HepG2 (cell line): ENCODE results near the gene C19orf33. TPM values are rescaled to one million over a fixed set of nuclear protein-coding genes. Genes with fewer than 3 reads are reported as not detected.

Experiments
- ATAC-seq: fragments of 200-7000 bp; cut with Tn5 transposase; 3 replicates; pipeline ENCODE4 v1.9.1; 2020; ENCODE audit warnings: mild to moderate bottlenecking, moderate library complexity
- BruUV-seq: library from RNA; stranded (reverse); fragments of 400-500 nt; replicated peaks from 2 replicates; lab custom pipeline; 2021; lab: Mats Ljungman, UMichigan
- CTCF ChIA-PET: fragments of 300-600 bp; formaldehyde crosslinking; extraction: SDS; loops from one replicate; lab custom pipeline; 2021; ENCODE audit warnings: low total read pairs, inconsistent platforms, low intra/inter-chr PET ratio; lab: Yijun Ruan, JAX
- POLR2A ChIA-PET: fragments of 350-600 bp; sonication (Branson Sonifier 250); formaldehyde crosslinking; loops from one replicate; lab custom pipeline; 2020; ENCODE audit warnings: antibody characterized with exemption, inconsistent platforms; lab: Yijun Ruan, JAX
- DNase-seq: peaks from one replicate; pipeline ENCODE4 v3.0.0-alpha.2; 2015; ENCODE audit warnings: low spot score
- FAIRE-seq: peaks from 3 replicates; lab custom pipeline; 2011; peaks lifted over from hg19 to GRCh38; lab: Jason Lieb, UNC
- H2AFZ ChIP-seq: one replicate; pipeline ENCODE4 v1.6.1; 2011; ENCODE audit warnings: low read length, inconsistent platforms
- H3K27ac ChIP-seq: fragments of 300-600 bp; 3 replicates; pipeline ENCODE4 v1.8.0; 2011; ENCODE audit warnings: mixed run types, mild to moderate bottlenecking, mixed read lengths, low read length, inconsistent platforms; ENCODE audit not compliant: insufficient read depth; ENCODE audit errors: extremely low read length
- H3K27me3 ChIP-seq, 2 experiments: fragments of 200-600 bp in 1 of 2; 2 replicates in 1 of 2; 3 replicates in 1 of 2; pipeline versions ENCODE4 v1.6.0 to v1.8.0; 2011; ENCODE audit warnings: low read length in 2 of 2, mild to moderate bottlenecking in 2 of 2, moderate library complexity in 2 of 2, inconsistent platforms in 1 of 2; ENCODE audit not compliant: insufficient read depth in 2 of 2, control insufficient read depth in 1 of 2
- H3K36me3 ChIP-seq, 2 experiments: fragments of 200-600 bp in 1 of 2; replicated peaks in 1 of 2; 2 replicates in 1 of 2; 3 replicates in 1 of 2; pipeline versions ENCODE4 v1.5.1 to v1.8.0; 2011; ENCODE audit warnings: low read length in 2 of 2, inconsistent platforms in 1 of 2; ENCODE audit not compliant: insufficient read depth in 2 of 2, control insufficient read depth in 1 of 2
- H3K4me1 ChIP-seq: 2 replicates; pipeline ENCODE4 v1.5.1; 2012; ENCODE audit warnings: low read length, inconsistent platforms; ENCODE audit not compliant: insufficient read depth
- H3K4me2 ChIP-seq: 2 replicates; pipeline ENCODE4 v1.6.0; 2011; ENCODE audit warnings: low read depth, low read length, inconsistent platforms
- H3K4me3 ChIP-seq, 3 experiments: fragments of 200-600 bp in 1 of 3; sonication (generic), shearing (Covaris generic) in 1 of 3; replicated peaks in 1 of 3; 2 replicates each; pipeline ENCODE4 v1.5.1; 2011 to 2016; ENCODE audit warnings: low read length in 3 of 3, inconsistent platforms in 2 of 3, low read depth in 2 of 3, mild to moderate bottlenecking in 2 of 3, control low read depth in 1 of 3, mixed read lengths in 1 of 3; ENCODE audit not compliant: insufficient read depth in 1 of 3
- H3K79me2 ChIP-seq: one replicate; pipeline ENCODE4 v1.6.1; 2011; ENCODE audit warnings: low read length, inconsistent platforms; ENCODE audit not compliant: insufficient read depth
- H3K9ac ChIP-seq: 2 replicates; pipeline ENCODE4 v1.6.0; 2011; ENCODE audit warnings: mild to moderate bottlenecking, low read depth, low read length, inconsistent platforms; ENCODE audit not compliant: insufficient read depth
- H3K9me3 ChIP-seq: 2 replicates; pipeline ENCODE4 v1.5.1; 2012; ENCODE audit warnings: mild to moderate bottlenecking, low read length
- H4K20me1 ChIP-seq: 2 replicates; pipeline ENCODE4 v1.6.0; 2011; ENCODE audit warnings: inconsistent platforms, mild to moderate bottlenecking, low read length, moderate library complexity; ENCODE audit not compliant: insufficient read depth
- HOXA7 ChIP-seq: sonication (generic); formaldehyde crosslinking; IDR thresholded peaks from 2 replicates; pipeline ENCODE4 v1.8.1; 2022; ENCODE audit warnings: mild to moderate bottlenecking, missing genetic modification reagents, moderate library complexity
- MLXIP ChIP-seq: sonication (generic); formaldehyde crosslinking; IDR thresholded peaks from 2 replicates; pipeline ENCODE4 v1.9.0; 2021; ENCODE audit warnings: missing genetic modification reagents, borderline replicate concordance
- SIX4 ChIP-seq: sonication (generic); formaldehyde crosslinking; IDR thresholded peaks from 2 replicates; pipeline ENCODE4 v1.4.0; 2020; ENCODE audit warnings: missing genetic modification reagents
- ZNF318 ChIP-seq: sonication (generic); formaldehyde crosslinking; IDR thresholded peaks from 2 replicates; pipeline ENCODE4 v1.4.0; 2020; ENCODE audit warnings: mild to moderate bottlenecking, missing genetic modification reagents
- WGBS: methylation state at CpG from one replicate; pipeline ENCODE4 v1.1.6; 2017; ENCODE audit warnings: low lambda C conversion rate; 5-methylcytosine and 5-hydroxymethylcytosine counted together
- in situ Hi-C: cut with HindIII; loops from 2 replicates; pipeline ENCODE4 v1.10.0; 2017; ENCODE audit warnings: low pct_unique_long_range_greater_than_20kb; ENCODE audit not compliant: extremely low pct_ligation_motif_present
- intact Hi-C: fragments of 100-400 bp; cut with micrococcal nuclease; formaldehyde crosslinking; loops from one replicate; pipeline ENCODE4 v1.10.0; 2022; ENCODE audit not compliant: unreplicated experiment
- polyA plus RNA-seq, 8 experiments: library from polyadenylated mRNA; depleted of rRNA in 3 of 8; stranded (reverse) in 7 of 8; unstranded in 1 of 8; fragments of >200 nt; fragmentation: Illumina TruSeq in 4 of 8; extraction: Trizol in 4 of 8; gene quantifications; 2 replicates each; pipeline versions ENCODE4 v1.2.1 to v1.2.3, GENCODE V29; 2011 to 2016; ENCODE audit warnings: low read depth in 4 of 8, missing spikeins in 1 of 8, mixed read lengths in 1 of 8; ENCODE audit not compliant: insufficient read depth in 1 of 8
- total RNA-seq, 5 experiments: library from RNA; depleted of rRNA; stranded (reverse); fragments of >200 nt; fragmentation: Illumina TruSeq; extraction: Trizol; gene quantifications; 2 replicates each; pipeline ENCODE4 v1.2.3, GENCODE V29; 2016; ENCODE audit warnings: low read depth in 1 of 5

The C19orf33 gene
- total and polyA plus RNA-seq, 2 of the 13 experiments (the other 11 are each of a cell fraction or from before 2014, with no cell fraction given), result 2.5 to 3.3 TPM

- Histone ChIP-seq H3K79me2 (no peaks in the 10 kb centered on the region), H3K9ac (no peak overlapping the region), H3K4me2 (no peak overlapping the region), H4K20me1 (no peaks in the 10 kb centered on the region), H2AFZ (no peak overlapping the region), H3K36me3 (no peaks in the 10 kb centered on the region), H3K9me3 (no peaks in the 10 kb centered on the region), H3K27ac (no peak overlapping the region), H3K4me3 (no peak overlapping the region), H3K4me1 (no peaks in the 10 kb centered on the region), H3K27me3 (peaks cover 3 to 9% of the 10 kb centered on the region in 2 experiments; a peak in 3 of 5 replicates)
- in situ Hi-C loops, result no loop called here
- intact Hi-C loops, result no loop called here
- BruUV-seq, result no TSS peak
- no peak for ATAC-seq
- FAIRE-seq, result no peak
- no peak for DNase-seq
- WGBS, result 37% methylated on average over 3 of the region's 3 CpGs
- TF ChIP-seq SIX4 (CRISPR knock-in tag) (no peak), ZNF318 (CRISPR knock-in tag) (no peak), HOXA7 (CRISPR knock-in tag) (no peak), MLXIP (CRISPR knock-in tag) (no peak)
- ChIA-PET CTCF (no interaction called here), POLR2A (no interaction called here)
These were observed 46.8 kb downstream of the C19orf33 start for GRCh38 chr19:38350883-38351282.
